ENCODE data around the gene GJB5.

DNA sequence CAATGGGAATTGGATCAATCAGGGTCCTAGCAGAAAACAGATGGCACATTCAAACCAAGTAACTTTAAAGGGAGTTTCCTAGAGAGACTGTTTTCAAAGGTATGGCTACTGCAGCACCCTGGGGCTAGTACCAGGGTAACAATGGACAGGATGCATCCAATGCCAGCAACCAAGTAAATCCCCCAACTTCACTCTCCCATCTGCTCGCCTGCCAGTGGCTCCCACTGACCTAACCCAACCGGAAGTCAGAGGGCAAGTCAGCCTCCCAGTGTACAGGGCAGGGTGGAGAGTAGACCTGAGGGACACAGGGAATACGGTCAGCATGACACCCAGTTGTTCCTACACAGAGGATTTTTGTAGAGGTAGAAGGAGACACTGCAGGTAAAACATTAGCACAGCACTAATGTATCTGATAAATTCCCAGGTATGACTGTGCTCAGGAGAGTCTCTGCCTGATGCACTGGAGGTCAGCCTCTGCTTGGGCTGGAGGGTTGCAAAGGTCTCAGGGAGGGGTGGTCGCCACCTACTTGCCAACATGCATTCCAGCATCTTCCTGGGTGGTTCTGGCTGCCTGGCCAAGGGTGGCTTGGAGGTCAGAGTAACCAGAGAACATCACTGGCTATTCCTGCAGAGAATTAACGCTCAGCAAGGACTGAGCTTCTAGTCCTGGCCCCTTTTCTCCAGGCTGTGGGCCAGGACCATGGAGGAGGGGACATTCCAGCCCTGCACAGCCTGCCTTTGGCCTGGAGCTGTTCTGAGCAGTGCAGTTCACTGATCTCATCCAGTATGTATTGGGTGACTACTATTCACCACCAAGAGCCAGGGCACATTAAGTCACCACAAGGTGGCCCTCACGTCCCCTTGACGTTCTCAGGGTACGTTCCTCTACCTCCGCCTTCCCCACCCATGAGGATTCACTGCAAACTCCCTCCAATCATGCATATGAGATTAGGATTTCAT lies 32.9 kb downstream of the GJB5 start:
- TF ChIP-seq POLR2A (IDR thresholded peaks at IDR 0.05; ENCODE audit: low read length) (no peak), GATA1 (IDR thresholded peaks at IDR 0.05; ENCODE audit: low read depth, low read length) (no peak)

Measured in erythroblast (primary cell).